ENCODE results near the gene ABCA7. TPM values are rescaled to one million over a fixed set of nuclear protein-coding genes. Genes with fewer than 3 reads are reported as not detected.
A peak's percentile ranks its signal among the peaks of the same experiment; 100 is the strongest.

ABCA7 gene
- total RNA-seq, 2 experiments from 2014 or later: 114 to 118 TPM

- Mint-ChIP-seq H3K4me3 (peak overlapping the region; percentile 71), H3K27ac (peak overlapping the region; percentile 74), H3K4me1 (ENCODE audit: low read depth) (peaks cover 33% of the 10 kb centered on the region), H3K36me3 (ENCODE audit: low read depth) (peaks cover 30% of the 10 kb centered on the region), H3K9me3 (no peaks in the 10 kb centered on the region), H3K27me3 (peaks cover 7% of the 10 kb centered on the region)
- TF ChIP-seq CTCF (IDR thresholded peaks at IDR 0.05): no peak
- Histone ChIP-seq H3K4me3 (ENCODE audit: low read length) (no peak overlapping the region), H3K27me3 (ENCODE audit: control insufficient read depth in 1 of 2, insufficient read depth in 2 of 2, low read length in 2 of 2) (no peaks in the 10 kb centered on the region), H3K9me3 (ENCODE audit: control insufficient read depth in 1 of 2, insufficient read depth in 1 of 2, low read length in 2 of 2) (no peaks in the 10 kb centered on the region), H3K36me3 (ENCODE audit: insufficient read depth, low read length) (peaks cover 32% of the 10 kb centered on the region), H3K27ac (ENCODE audit: low read depth in 1 of 2, low read length in 2 of 2) (no peak overlapping the region), H3K4me1 (ENCODE audit: insufficient read depth, low read length) (peaks cover 74% of the 10 kb centered on the region)
- intact Hi-C loops (cut with DNase I, micrococcal nuclease): no loop called here
- CTCF ChIA-PET: no interaction called here
- ATAC-seq (ENCODE audit: poor library complexity) (no peak), DNase-seq (no peak)
- POLR2A ChIA-PET: interaction anchor here (1.0 kb wide), 1 partner anchor 58 kb away, joined by 3 read pairs; no protein-coding TSS in a partner anchor
Observed at GRCh38 chr19:1017115-1017905, 22.6 kb upstream of the ABCA7 start.

- ChIA-PET POLR2A (no interaction called here), CTCF (no interaction called here)
- Histone ChIP-seq H3K36me3 (ENCODE audit: insufficient read depth, low read length) (peaks cover 26% of the 10 kb centered on the region), H3K4me3 (ENCODE audit: low read length) (no peak overlapping the region), H3K27ac (ENCODE audit: low read depth in 1 of 2, low read length in 2 of 2) (peak overlapping the region in 1 of 2 donors; percentile 4), H3K27me3 (ENCODE audit: control insufficient read depth in 1 of 2, insufficient read depth in 2 of 2, low read length in 2 of 2) (no peaks in the 10 kb centered on the region), H3K4me1 (ENCODE audit: insufficient read depth, low read length) (peaks cover 76% of the 10 kb centered on the region), H3K9me3 (ENCODE audit: control insufficient read depth in 1 of 2, insufficient read depth in 1 of 2, low read length in 2 of 2) (no peaks in the 10 kb centered on the region)
- no peak for DNase-seq
- intact Hi-C loops (cut with DNase I, micrococcal nuclease): no loop called here
- no peaks in the 10 kb centered on the region for H3K9me3 Mint-ChIP-seq
- ATAC-seq (ENCODE audit: poor library complexity): no peak
- peaks cover 7% of the 10 kb centered on the region for H3K27me3 Mint-ChIP-seq
- H3K27ac Mint-ChIP-seq: peak overlapping the region; percentile 74
- peaks cover 30% of the 10 kb centered on the region for H3K36me3 Mint-ChIP-seq (ENCODE audit: low read depth)
- peak overlapping the region; percentile 98 for H3K4me3 Mint-ChIP-seq
- peaks cover 33% of the 10 kb centered on the region for H3K4me1 Mint-ChIP-seq (ENCODE audit: low read depth)
- no peak for TF ChIP-seq CTCF (IDR thresholded peaks at IDR 0.05)
Observed at GRCh38 chr19:1017906-1018305, 22.0 kb upstream of the ABCA7 start.

GRCh38 chr19:1018393-1018792 is 21.5 kb upstream of the ABCA7 start:
- intact Hi-C loops (cut with DNase I, micrococcal nuclease): no loop called here
- Mint-ChIP-seq H3K27ac (peak overlapping the region; percentile 74), H3K4me1 (ENCODE audit: low read depth) (peaks cover 33% of the 10 kb centered on the region), H3K36me3 (ENCODE audit: low read depth) (peaks cover 29% of the 10 kb centered on the region), H3K9me3 (no peaks in the 10 kb centered on the region), H3K4me3 (peak overlapping the region; percentile 98), H3K27me3 (peaks cover 7% of the 10 kb centered on the region)
- Histone ChIP-seq H3K27me3 (ENCODE audit: control insufficient read depth in 1 of 2, insufficient read depth in 2 of 2, low read length in 2 of 2) (no peaks in the 10 kb centered on the region), H3K36me3 (ENCODE audit: insufficient read depth, low read length) (peaks cover 21% of the 10 kb centered on the region), H3K4me1 (ENCODE audit: insufficient read depth, low read length) (peaks cover 74% of the 10 kb centered on the region), H3K27ac (ENCODE audit: low read depth in 1 of 2, low read length in 2 of 2) (peak overlapping the region in 1 of 2 donors; percentile 4), H3K4me3 (ENCODE audit: low read length) (no peak overlapping the region), H3K9me3 (ENCODE audit: control insufficient read depth in 1 of 2, insufficient read depth in 1 of 2, low read length in 2 of 2) (no peaks in the 10 kb centered on the region)
- TF ChIP-seq CTCF (IDR thresholded peaks at IDR 0.05): no peak
- CTCF ChIA-PET: interaction anchor here (0.8 kb wide), 1 partner anchor 46 kb away, joined by 4 read pairs; no protein-coding TSS in a partner anchor
- DNase-seq: no peak
- POLR2A ChIA-PET: interaction anchor here (0.7 to 4.7 kb wide), 4 partner anchors 22 to 174 kb away, joined by 3 to 40 read pairs (median 4); partner anchors contain the start of genes ABCA7 and ARHGAP45
- ATAC-seq (ENCODE audit: poor library complexity): no peak

All from CD4-positive, alpha-beta T cell (primary cell).